ENCODE results near the gene ASAP2.
A peak's percentile ranks its signal among the peaks of the same experiment; 100 is the strongest.

ASAP2 gene

DNA sequence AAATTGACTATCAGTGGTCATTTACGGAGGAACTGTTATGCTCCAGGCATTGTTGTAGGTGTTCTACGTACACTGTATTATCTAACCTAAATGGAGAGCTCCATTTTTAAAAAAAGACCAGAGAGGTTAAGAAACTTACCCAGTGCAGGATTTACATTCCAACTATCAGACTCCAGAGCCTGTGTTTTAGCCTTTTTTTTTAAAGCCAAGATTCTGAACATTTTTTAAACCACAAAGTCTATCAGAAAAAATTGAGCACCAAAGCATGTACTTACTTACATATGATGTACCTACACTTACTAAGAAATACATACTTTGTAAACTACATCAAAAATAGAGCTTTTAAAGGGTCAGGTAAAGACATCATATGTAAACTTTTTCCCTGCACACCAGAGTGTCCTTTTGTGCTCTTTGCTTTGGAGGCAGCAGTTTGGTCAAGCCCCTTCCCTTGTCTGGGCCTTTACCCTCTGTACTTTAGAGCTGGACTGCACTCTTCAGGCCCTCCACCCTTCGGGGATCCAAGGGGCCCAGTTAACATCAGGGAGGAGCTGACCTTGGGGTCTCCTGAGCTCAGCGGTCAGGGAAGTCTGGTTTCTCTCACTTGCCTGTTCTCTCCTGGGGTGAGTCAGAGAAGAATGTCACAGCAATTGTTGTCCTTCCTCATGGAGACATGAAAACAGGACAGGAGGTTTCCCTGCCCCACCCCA lies 158.3 kb downstream of the ASAP2 start:
- DNase-seq (ENCODE audit: low read depth) = peak; percentile 62
- Histone ChIP-seq H3K36me3 (ENCODE audit: control insufficient read depth, insufficient read depth, low read length, severe bottlenecking) (peaks cover 43% of the 10 kb centered on the region), H3K9ac (ENCODE audit: low read length) (peak overlapping the region; percentile 50), H3K27me3 (replicated peaks; ENCODE audit: control insufficient read depth, insufficient read depth, low read length) (no peaks in the 10 kb centered on the region), H3K4me1 (ENCODE audit: control insufficient read depth, insufficient read depth, low read length) (peaks cover 19% of the 10 kb centered on the region), H3K9me3 (ENCODE audit: control insufficient read depth, low read length) (no peaks in the 10 kb centered on the region), H3K4me3 (ENCODE audit: low read length) (no peak overlapping the region)

GRCh38 chr2:9365498-9366019 lies 158.9 kb downstream of the ASAP2 start:
- no peak for DNase-seq (ENCODE audit: low read depth)
- Histone ChIP-seq H3K4me1 (ENCODE audit: control insufficient read depth, insufficient read depth, low read length) (peaks cover 16% of the 10 kb centered on the region), H3K9me3 (ENCODE audit: control insufficient read depth, low read length) (no peaks in the 10 kb centered on the region), H3K9ac (ENCODE audit: low read length) (peak overlapping the region; percentile 50), H3K27me3 (replicated peaks; ENCODE audit: control insufficient read depth, insufficient read depth, low read length) (no peaks in the 10 kb centered on the region), H3K36me3 (ENCODE audit: control insufficient read depth, insufficient read depth, low read length, severe bottlenecking) (peaks cover 38% of the 10 kb centered on the region), H3K4me3 (ENCODE audit: low read length) (no peak overlapping the region)

DNA sequence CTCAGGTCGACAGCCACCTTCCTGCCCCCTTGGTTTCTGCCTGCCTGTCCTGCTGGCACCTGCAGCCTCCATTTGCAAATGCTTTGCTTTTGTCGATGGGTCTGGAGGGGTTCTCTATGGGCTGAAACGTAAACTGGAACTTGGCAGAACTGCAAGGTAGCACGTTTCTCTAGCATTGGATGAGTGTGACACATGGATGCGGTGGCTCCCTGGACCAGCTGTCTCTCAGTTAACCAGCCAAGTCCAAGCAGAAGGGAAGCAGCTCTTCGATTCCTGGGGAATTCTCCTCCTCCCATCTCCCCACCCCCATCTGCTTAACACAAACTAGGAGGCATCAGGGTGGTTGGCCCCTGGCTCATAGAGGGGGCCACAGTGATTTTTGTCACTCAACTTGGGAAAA lies 159.4 kb downstream of the ASAP2 start:
- H3K36me3 ChIP-seq (ENCODE audit: control insufficient read depth, insufficient read depth, low read length, severe bottlenecking) = peaks cover 38% of the 10 kb centered on the region
- H3K9ac ChIP-seq (ENCODE audit: low read length) = no peak overlapping the region
- H3K4me1 ChIP-seq (ENCODE audit: control insufficient read depth, insufficient read depth, low read length) = peaks cover 15% of the 10 kb centered on the region

DNA sequence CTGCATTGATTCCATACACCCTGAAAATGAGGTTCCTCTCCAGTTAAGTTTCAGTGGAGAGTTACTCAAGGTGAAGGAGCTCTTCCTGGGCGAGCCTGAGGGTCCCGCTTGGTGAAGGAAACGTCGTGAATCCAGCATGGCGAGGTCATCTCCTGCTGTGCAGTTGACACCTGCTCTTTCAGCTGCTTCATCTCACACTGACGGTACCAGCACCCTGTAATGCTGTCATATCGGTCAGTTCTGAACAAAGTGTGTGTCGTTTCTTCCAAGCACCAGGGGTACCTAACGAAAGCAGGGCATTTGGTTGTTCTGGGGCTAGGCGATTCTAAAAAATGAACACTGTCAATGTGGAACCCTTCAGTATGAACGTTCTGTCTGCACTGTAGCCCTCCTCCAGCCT lies 164.1 kb downstream of the ASAP2 start:
- H3K36me3 ChIP-seq (ENCODE audit: control insufficient read depth, insufficient read depth, low read length, severe bottlenecking) = peaks cover 26% of the 10 kb centered on the region
- DNase-seq (ENCODE audit: low read depth) = no peak
- peak overlapping the region; percentile 29 for H3K9ac ChIP-seq (ENCODE audit: low read length)
- H3K9me3 ChIP-seq (ENCODE audit: control insufficient read depth, low read length) = no peaks in the 10 kb centered on the region
- H3K4me3 ChIP-seq (ENCODE audit: low read length) = no peak overlapping the region
- no peaks in the 10 kb centered on the region for H3K27me3 ChIP-seq (replicated peaks; ENCODE audit: control insufficient read depth, insufficient read depth, low read length)
- peaks cover 7% of the 10 kb centered on the region for H3K4me1 ChIP-seq (ENCODE audit: control insufficient read depth, insufficient read depth, low read length)

More for the DNA sequence above, 159.4 kb downstream of the ASAP2 start:
- Histone ChIP-seq H3K27me3 (replicated peaks; ENCODE audit: control insufficient read depth, insufficient read depth, low read length) (no peaks in the 10 kb centered on the region), H3K9me3 (ENCODE audit: control insufficient read depth, low read length) (no peaks in the 10 kb centered on the region), H3K4me3 (ENCODE audit: low read length) (no peak overlapping the region)
- no peak for DNase-seq (ENCODE audit: low read depth)

DNA sequence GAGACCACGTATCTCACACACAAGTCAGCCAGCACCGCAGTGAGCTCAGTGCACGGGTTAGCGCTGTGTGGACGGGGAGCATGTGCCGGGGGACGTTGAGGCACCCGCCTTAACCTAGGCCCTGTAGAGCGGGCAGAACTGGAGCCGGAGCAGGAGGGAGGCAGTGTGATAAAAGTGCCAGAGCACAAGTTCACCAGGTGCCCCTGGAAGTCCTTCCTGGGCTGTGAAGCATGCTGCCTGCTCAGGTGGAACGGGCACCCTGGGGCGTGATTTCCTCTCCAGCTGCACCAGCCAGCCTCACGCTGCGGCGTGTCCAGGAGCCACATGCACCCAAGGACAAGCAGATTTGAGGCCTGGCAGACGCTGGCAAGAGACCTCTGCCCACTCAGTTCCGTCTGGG lies 166.4 kb downstream of the ASAP2 start:
- Histone ChIP-seq H3K4me3 (ENCODE audit: low read length) (no peak overlapping the region), H3K36me3 (ENCODE audit: control insufficient read depth, insufficient read depth, low read length, severe bottlenecking) (peaks cover 17% of the 10 kb centered on the region)

DNA sequence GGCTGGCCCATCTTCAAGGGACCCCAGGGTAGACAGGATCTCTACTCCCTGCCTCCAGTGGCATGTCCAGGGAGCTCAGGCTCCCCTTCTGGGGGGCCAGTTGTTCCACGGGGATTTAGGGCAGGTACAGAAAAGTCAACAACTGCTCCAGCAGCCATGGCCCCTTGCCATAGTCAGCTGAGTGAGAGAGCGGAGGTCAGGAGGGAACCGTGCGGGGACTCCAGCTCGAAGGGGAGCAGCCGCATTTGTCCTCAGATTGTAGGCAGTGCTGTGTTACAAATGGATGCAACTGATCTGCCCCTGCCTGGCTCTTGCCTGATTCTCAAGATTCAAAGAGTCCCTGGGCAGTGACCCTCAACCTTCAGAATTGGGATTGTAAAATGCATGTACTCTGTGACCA lies 166.9 kb downstream of the ASAP2 start:
- no peaks in the 10 kb centered on the region for H3K9me3 ChIP-seq (ENCODE audit: control insufficient read depth, low read length)
- H3K36me3 ChIP-seq (ENCODE audit: control insufficient read depth, insufficient read depth, low read length, severe bottlenecking) = peaks cover 15% of the 10 kb centered on the region
- H3K4me3 ChIP-seq (ENCODE audit: low read length) = no peak overlapping the region
- H3K9ac ChIP-seq (ENCODE audit: low read length) = no peak overlapping the region
- H3K4me1 ChIP-seq (ENCODE audit: control insufficient read depth, insufficient read depth, low read length) = peaks cover 22% of the 10 kb centered on the region
- H3K27me3 ChIP-seq (replicated peaks; ENCODE audit: control insufficient read depth, insufficient read depth, low read length) = no peaks in the 10 kb centered on the region
- no peak for DNase-seq (ENCODE audit: low read depth)

More for the DNA sequence above, 166.4 kb downstream of the ASAP2 start:
- DNase-seq (ENCODE audit: low read depth) = no peak
- Histone ChIP-seq H3K9me3 (ENCODE audit: control insufficient read depth, low read length) (no peaks in the 10 kb centered on the region), H3K4me1 (ENCODE audit: control insufficient read depth, insufficient read depth, low read length) (peaks cover 17% of the 10 kb centered on the region), H3K9ac (ENCODE audit: low read length) (no peak overlapping the region), H3K27me3 (replicated peaks; ENCODE audit: control insufficient read depth, insufficient read depth, low read length) (no peaks in the 10 kb centered on the region)

GRCh38 chr2:9374071-9374730 lies 167.6 kb downstream of the ASAP2 start:
- no peak overlapping the region for H3K9ac ChIP-seq (ENCODE audit: low read length)
- H3K9me3 ChIP-seq (ENCODE audit: control insufficient read depth, low read length) = no peaks in the 10 kb centered on the region
- H3K36me3 ChIP-seq (ENCODE audit: control insufficient read depth, insufficient read depth, low read length, severe bottlenecking) = peaks cover 10% of the 10 kb centered on the region
- no peak overlapping the region for H3K4me3 ChIP-seq (ENCODE audit: low read length)
- H3K27me3 ChIP-seq (replicated peaks; ENCODE audit: control insufficient read depth, insufficient read depth, low read length) = no peaks in the 10 kb centered on the region
- peaks cover 29% of the 10 kb centered on the region for H3K4me1 ChIP-seq (ENCODE audit: control insufficient read depth, insufficient read depth, low read length)
- no peak for DNase-seq (ENCODE audit: low read depth)

- Histone ChIP-seq H3K9me3 (ENCODE audit: control insufficient read depth, low read length) (no peaks in the 10 kb centered on the region), H3K4me1 (ENCODE audit: control insufficient read depth, insufficient read depth, low read length) (peaks cover 36% of the 10 kb centered on the region), H3K27me3 (replicated peaks; ENCODE audit: control insufficient read depth, insufficient read depth, low read length) (no peaks in the 10 kb centered on the region), H3K9ac (ENCODE audit: low read length) (no peak overlapping the region), H3K4me3 (ENCODE audit: low read length) (no peak overlapping the region), H3K36me3 (ENCODE audit: control insufficient read depth, insufficient read depth, low read length, severe bottlenecking) (peaks cover 9% of the 10 kb centered on the region)
- DNase-seq (ENCODE audit: low read depth) = no peak
These were observed 169.3 kb downstream of the ASAP2 start for GRCh38 chr2:9375857-9376428.

GRCh38 chr2:9377461-9378097 lies 171.0 kb downstream of the ASAP2 start:
- Histone ChIP-seq H3K27me3 (replicated peaks; ENCODE audit: control insufficient read depth, insufficient read depth, low read length) (no peaks in the 10 kb centered on the region), H3K36me3 (ENCODE audit: control insufficient read depth, insufficient read depth, low read length, severe bottlenecking) (peaks cover 11% of the 10 kb centered on the region), H3K9me3 (ENCODE audit: control insufficient read depth, low read length) (no peaks in the 10 kb centered on the region), H3K9ac (ENCODE audit: low read length) (peak overlapping the region; percentile 66), H3K4me1 (ENCODE audit: control insufficient read depth, insufficient read depth, low read length) (peaks cover 40% of the 10 kb centered on the region), H3K4me3 (ENCODE audit: low read length) (no peak overlapping the region)
- no peak for DNase-seq (ENCODE audit: low read depth)

GRCh38 chr2:9378433-9379390 lies 172.1 kb downstream of the ASAP2 start:
- H3K9ac ChIP-seq (ENCODE audit: low read length) = peak overlapping the region; percentile 66
- peak overlapping the region; percentile 40 for H3K4me3 ChIP-seq (ENCODE audit: low read length)
- H3K27me3 ChIP-seq (replicated peaks; ENCODE audit: control insufficient read depth, insufficient read depth, low read length) = no peaks in the 10 kb centered on the region
- peak; percentile 92 for DNase-seq (ENCODE audit: low read depth)
- peaks cover 12% of the 10 kb centered on the region for H3K36me3 ChIP-seq (ENCODE audit: control insufficient read depth, insufficient read depth, low read length, severe bottlenecking)
- H3K4me1 ChIP-seq (ENCODE audit: control insufficient read depth, insufficient read depth, low read length) = peaks cover 40% of the 10 kb centered on the region
- no peaks in the 10 kb centered on the region for H3K9me3 ChIP-seq (ENCODE audit: control insufficient read depth, low read length)
